Endometrial microvascular endothelial cells (primary cell): ENCODE measurements around the gene HOXB9. TPM values are rescaled to one million over a fixed set of nuclear protein-coding genes. Genes with fewer than 3 reads are reported as not detected.

ENCODE experiments used
- in situ Hi-C: cut with HindIII; loops from 2 replicates; pipeline ENCODE4 v1.10.0; 2017; ENCODE audit warnings: low sequenced_read_pairs, low pct_unique_long_range_greater_than_20kb; ENCODE audit errors: inconsistent ontology term
- total RNA-seq: library from RNA; depleted of rRNA; stranded (reverse); fragments of >200 nt; gene quantifications from one replicate; pipeline ENCODE4 v1.2.3, GENCODE V29; 2015; ENCODE audit errors: inconsistent ontology term

HOXB9 gene
- total RNA-seq, 1 donor from 2014 or later: 6.8 TPM

GRCh38 chr17:48577330-48577945 lies 48.7 kb downstream of the HOXB9 start:
- in situ Hi-C loops: no loop called here

GRCh38 chr17:48576479-48577309 lies 49.5 kb downstream of the HOXB9 start:
- in situ Hi-C loops: no loop called here

GRCh38 chr17:48575673-48576478 lies 50.3 kb downstream of the HOXB9 start:
- in situ Hi-C loops: no loop called here

- in situ Hi-C loops: no loop called here
These were observed 51.0 kb downstream of the HOXB9 start for GRCh38 chr17:48575066-48575582.

GRCh38 chr17:48574505-48575065 lies 51.6 kb downstream of the HOXB9 start:
- in situ Hi-C loops: no loop called here

- in situ Hi-C loops: no loop called here
These were observed 54.2 kb downstream of the HOXB9 start for GRCh38 chr17:48571826-48572417.

Other genes with a start within 250 kb of the HOXB9 start
- not detected for gene SKAP1, start 196.1 kb downstream of the HOXB9 start, total RNA-seq
- not detected for gene HOXB1, start 95.3 kb downstream of the HOXB9 start, total RNA-seq
- gene HOXB2, start 81.2 kb downstream of the HOXB9 start, total RNA-seq: 10.5 TPM
- gene HOXB4, start 48.0 kb downstream of the HOXB9 start, total RNA-seq: 1.9 TPM
- 5.7 TPM for gene HOXB3, start 36.1 kb downstream of the HOXB9 start, total RNA-seq
- 1.2 TPM for gene HOXB5, start 32.6 kb downstream of the HOXB9 start, total RNA-seq
- 26.3 TPM for gene HOXB6, start 21.4 kb downstream of the HOXB9 start, total RNA-seq
- gene HOXB7, start 15.3 kb downstream of the HOXB9 start, total RNA-seq: 28.6 TPM
- gene HOXB8, start 11.1 kb downstream of the HOXB9 start, total RNA-seq: 22.5 TPM
- gene PRAC1, start 96.2 kb upstream of the HOXB9 start, total RNA-seq: not detected
- gene PRAC2, start 96.8 kb upstream of the HOXB9 start, total RNA-seq: not detected
- gene HOXB13, start 102.4 kb upstream of the HOXB9 start, total RNA-seq: not detected
- not detected for gene TTLL6, start 190.9 kb upstream of the HOXB9 start, total RNA-seq
- 42.0 TPM for gene CALCOCO2, start 204.7 kb upstream of the HOXB9 start, total RNA-seq